NB4 (cell line): ENCODE results near the gene SUSD2.
"Not testable (repeated sequence)": the region's sequence is repeated elsewhere in the genome, so short reads cannot be mapped to it uniquely, and the experiment has no call there.

Source experiments
- DNase-seq: peaks from one replicate; pipeline ENCODE4 v3.0.0; 2010; ENCODE audit warnings: low read depth
- H3K4me3 ChIP-seq: one replicate; pipeline ENCODE4 v1.5.1; 2011; ENCODE audit warnings: mild to moderate bottlenecking, low read depth, low read length, moderate library complexity
- CTCF ChIP-seq: IDR thresholded peaks from one replicate; pipeline ENCODE4 v1.5.1; 2012; ENCODE audit warnings: low read depth, low read length
- MAX ChIP-seq: IDR thresholded peaks from 2 replicates; pipeline ENCODE4 v1.6.1; 2011; ENCODE audit warnings: low read depth, low read length
- MYC ChIP-seq: IDR thresholded peaks from 2 replicates; pipeline ENCODE4 v1.6.1; 2011; ENCODE audit warnings: low read depth, low read length
- POLR2A ChIP-seq: IDR thresholded peaks from 2 replicates; pipeline ENCODE4 v1.6.1; 2011; ENCODE audit warnings: mild to moderate bottlenecking; ENCODE audit not compliant: insufficient read length; ENCODE audit errors: extremely low read depth

The SUSD2 gene

DNA sequence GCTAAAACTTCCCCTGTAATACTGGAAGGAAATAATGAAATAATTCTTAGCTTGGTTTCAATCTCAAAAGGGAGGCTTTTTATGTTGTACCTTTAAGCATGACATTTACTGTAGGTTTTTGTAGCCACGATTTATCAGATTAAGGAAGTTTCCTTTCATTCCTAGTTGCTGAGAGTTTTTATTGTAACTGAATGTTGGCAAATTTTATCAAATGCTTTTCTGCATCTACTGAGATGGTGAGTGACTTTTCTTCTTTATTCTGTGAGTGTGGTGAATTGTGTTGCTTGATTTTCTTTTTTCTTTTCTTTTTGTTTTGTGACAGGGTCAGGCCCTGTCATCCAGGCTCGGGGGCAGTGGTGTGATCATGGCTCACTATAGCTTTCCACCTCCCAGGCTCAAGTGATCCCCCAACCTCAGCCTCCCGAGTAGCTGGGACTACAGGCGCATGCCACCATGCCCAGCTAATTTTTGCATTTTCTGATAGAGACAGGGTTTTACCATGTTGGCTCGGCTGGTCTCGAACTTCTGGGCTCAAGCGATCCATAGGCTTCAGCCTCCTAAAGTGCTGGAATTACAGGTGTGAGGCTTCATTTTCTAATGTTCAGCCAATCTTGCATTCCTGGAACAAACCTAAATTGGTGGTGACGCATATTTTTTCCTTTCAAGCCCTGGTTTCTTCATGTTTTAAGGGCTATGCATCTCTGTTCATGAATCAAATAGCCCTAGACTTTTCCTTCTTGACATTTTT, 26.2 kb downstream of the SUSD2 start:
- no peak for DNase-seq
- no peak for TF ChIP-seq MYC
- no peak for TF ChIP-seq POLR2A
- TF ChIP-seq CTCF: no peak
- TF ChIP-seq MAX: no peak
- H3K4me3 ChIP-seq: peak overlapping the region; percentile 38

DNA sequence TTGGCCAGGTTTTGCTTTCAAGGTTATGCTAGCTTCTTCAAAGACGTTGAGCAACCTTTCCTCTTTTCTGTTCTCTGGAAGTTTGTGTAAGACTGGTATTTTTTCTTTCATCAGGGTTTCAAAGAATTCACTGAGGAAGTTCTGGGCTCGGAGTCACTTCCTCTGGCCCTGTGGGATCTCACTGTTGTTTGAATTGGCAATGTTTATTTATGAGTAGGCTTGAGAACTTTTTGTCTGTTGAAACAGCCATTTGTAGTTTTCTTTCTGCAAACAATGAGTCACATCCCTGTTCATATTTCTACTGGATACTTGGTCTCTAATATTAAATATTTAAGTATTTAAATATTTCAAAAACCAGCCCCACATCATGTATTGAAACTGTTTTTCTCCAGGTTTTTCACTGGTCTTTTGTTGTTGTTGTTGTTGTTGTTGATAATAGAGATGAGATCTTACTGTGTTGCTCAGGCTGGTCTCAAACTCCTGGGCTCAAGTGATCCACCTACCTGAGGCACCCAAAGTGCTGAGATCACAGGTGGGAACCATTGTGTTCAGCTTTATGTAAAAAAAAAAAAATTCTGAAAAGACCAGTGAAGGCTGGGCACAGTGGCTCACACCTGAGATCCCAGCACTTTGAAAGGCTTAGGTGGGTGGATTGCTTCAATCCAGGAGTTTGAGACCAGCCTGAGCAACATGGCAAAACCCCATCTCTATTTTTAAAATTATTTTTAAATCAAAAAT, 26.9 kb downstream of the SUSD2 start:
- peak; percentile 88 for DNase-seq
- no peak for TF ChIP-seq CTCF
- no peak for TF ChIP-seq MYC
- TF ChIP-seq MAX: no peak
- TF ChIP-seq POLR2A: no peak
- H3K4me3 ChIP-seq: peak overlapping the region; percentile 38

- no peak for DNase-seq
- no peak for TF ChIP-seq MYC
- TF ChIP-seq MAX: no peak
- no peak for TF ChIP-seq CTCF
- no peak for TF ChIP-seq POLR2A
- no peak overlapping the region for H3K4me3 ChIP-seq
These were observed 27.7 kb downstream of the SUSD2 start for GRCh38 chr22:24209016-24209415.

- no peak for TF ChIP-seq MYC
- TF ChIP-seq MAX: no peak
- TF ChIP-seq CTCF: no peak
- TF ChIP-seq POLR2A: no peak
- no peak overlapping the region for H3K4me3 ChIP-seq
- DNase-seq: no peak
These were observed 28.4 kb downstream of the SUSD2 start for GRCh38 chr22:24209687-24210086.

DNA sequence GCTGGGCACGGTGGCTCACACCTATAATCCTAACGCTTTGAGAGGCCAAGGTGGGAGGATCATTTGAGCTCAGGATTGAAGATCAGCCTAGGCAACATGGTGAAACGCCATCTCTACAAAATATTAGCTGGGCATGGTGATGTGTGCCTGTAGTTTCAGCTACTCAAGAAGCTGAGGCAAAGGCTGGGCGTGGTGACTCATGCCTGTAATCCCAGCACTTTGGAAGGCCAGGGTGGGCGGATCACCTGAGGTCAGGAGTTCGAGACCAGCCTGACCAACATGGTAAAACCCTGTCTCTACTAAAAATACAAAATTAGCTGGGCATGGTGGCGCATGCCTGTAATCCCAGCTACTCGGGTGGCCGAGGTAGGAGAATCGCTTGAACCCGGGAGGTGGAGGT, 29.1 kb downstream of the SUSD2 start:
- H3K4me3 ChIP-seq, DNase-seq: not testable (repeated sequence)

GRCh38 chr22:24211716-24212115, 30.4 kb downstream of the SUSD2 start:
- DNase-seq, H3K4me3 ChIP-seq: not testable (repeated sequence)

GRCh38 chr22:24213111-24213510, 31.8 kb downstream of the SUSD2 start:
- not testable (repeated sequence) for DNase-seq, H3K4me3 ChIP-seq
